ENCODE measurements around the gene CEACAM6.

The CEACAM6 gene

DNA sequence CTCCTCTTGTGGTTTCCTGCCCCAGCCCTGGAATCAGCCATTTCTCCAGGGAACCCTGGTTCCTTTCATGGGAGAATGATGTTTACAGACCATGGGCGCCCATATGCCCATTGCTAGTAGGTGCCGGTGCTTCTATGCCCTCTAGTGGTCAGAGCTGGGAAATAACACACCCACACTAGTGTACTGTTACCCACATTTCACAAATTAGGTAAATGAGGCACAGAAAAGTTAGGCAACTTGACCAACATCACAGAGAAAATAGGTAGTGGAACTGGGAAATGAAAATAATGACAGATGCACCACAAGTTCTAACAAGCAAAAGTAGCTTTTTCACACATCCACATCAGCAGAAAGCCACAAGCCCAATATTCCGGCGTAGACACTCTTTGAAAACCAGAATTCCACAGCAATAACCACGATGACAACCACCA lies 39.7 kb downstream of the CEACAM6 start:
- DNase-seq (ENCODE audit: low read depth in 2 of 3, low spot score in 1 of 3) = peak; percentile 33 to 73 (median 50)

DNA sequence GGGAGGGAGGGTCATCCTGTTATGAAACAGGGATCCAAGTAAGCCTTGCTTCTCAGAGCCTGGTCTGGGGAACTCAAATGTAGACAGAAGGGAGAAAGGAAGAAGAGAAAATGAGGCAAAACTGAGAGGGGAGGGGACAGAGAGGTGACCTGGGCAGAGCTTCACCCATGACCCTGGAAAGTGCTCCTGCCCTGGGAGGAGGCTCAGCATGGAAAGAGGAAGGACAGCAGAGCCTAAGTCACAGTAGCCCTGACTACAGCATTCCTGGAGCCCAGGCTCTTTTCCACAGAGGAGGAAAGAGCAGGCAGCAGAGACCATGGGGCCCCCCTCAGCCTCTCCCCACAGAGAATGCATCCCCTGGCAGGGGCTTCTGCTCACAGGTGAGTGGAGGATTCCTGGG lies 41.0 kb downstream of the CEACAM6 start, which contains the start of gene CEACAM3:
Gene CEACAM3 (plus strand): TSS at position 226 of the 400 bp plus-strand sequence. CDS start 91 bp downstream, at position 317.
- DNase-seq (ENCODE audit: low read depth in 2 of 3, low spot score in 1 of 3) = no peak

DNA sequence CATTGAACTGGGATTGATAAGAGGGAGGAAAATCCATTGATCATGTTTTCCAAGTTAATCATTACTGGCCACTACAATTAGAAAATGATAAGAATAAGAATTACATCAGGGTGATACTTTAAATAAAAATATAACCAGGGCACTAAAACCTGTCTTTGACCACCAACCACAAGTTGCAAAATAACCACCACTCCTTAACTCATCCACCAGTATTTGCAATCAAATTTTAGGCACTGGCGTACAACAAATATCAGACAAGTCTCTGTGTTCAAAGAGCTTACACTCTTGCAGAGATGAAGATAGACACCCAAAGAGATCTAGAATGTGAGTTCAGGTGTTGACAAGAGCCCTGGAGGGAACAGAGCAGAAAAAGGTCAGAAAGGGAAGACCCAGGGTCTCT lies 41.6 kb downstream of the CEACAM6 start:
- no peak for DNase-seq (ENCODE audit: low read depth in 2 of 3, low spot score in 1 of 3)

DNA sequence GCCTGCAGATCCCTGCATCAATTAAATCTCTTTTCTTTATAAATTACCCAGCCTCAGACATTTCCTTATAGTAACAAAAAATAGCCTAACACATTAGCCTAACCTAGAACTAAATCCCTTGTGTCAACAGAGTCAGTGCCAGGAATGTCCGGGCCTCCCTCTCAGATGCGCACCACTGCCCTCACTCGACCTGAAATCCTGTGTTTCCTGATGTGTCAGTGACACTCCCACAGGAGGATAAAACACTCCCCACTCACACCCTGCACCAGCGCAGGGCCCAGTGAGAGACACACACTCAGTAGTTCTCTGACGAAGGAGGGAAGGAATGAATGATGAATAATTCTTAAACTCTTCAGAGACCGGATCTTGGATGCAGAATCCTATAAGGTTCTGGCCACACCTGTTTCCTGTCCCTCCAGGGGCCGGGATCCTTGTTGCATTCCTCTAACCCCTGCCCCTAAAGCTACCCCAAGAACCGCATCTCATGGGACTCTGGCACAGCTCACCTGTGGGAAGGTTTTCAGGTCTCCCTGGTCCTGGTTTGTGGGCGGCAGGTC lies 44.2 kb downstream of the CEACAM6 start:
- no peak for DNase-seq (ENCODE audit: low read depth in 2 of 3, low spot score in 1 of 3)

DNA sequence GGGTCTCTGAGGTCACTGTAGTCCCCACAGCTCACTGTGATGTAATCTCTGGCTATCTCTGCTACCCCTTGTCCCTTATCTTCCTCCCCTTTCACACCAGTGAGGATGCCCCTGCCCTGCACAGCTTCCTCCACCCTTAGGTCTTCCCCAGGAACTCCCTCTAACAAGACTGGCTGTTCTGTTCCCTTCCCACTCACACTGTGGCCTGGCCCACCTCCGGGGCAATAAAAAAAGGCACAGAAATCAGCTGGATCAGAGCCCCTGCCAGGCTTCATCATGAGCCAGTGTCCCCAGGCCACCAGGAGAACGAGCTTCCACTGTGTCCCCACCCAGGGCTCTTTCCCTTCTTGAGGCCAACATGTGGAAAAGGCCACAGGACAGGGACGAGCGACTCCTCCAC lies 45.7 kb downstream of the CEACAM6 start:
- DNase-seq (ENCODE audit: low read depth in 2 of 3, low spot score in 1 of 3) = no peak

DNA sequence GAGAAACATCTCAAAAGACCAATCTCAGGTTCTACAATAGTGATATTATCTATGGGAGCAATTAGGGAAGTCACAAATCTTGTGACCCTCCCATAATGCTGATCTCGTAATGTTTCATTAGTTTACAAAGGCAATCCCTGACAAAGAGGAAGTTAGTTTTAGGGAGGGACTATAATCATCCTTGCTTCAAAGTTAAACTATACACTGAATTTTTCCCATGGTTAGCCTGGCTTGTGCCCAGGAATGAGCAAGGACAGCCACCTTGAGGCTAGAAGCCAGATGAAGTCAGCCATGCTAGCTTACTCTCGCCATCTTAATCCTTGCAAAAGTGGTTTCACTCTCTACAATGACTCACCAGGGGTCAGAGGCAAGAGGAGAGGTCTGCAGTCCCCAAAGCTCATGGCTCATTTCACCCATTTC lies 46.5 kb downstream of the CEACAM6 start:
- no peak for DNase-seq (ENCODE audit: low read depth in 2 of 3, low spot score in 1 of 3)

DNA sequence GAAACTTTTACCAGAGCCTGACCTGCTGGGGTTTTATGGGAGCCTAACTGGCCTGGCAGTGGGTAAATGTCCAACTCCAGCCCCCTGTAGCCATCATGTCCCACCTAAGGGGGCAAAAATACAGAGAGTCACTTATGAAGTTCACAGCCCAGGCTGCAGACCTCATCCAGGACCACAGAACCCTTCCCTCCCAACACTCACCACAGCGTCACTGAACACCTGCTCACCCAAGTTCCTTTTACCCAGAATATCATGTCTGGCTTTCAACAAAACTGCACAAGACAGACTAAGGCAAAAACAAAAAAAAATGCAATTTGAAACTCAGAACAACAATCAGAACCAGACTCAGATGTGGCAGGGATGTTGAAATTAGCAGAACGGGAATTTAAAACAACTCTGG lies 47.4 kb downstream of the CEACAM6 start:
- DNase-seq (ENCODE audit: low read depth in 2 of 3, low spot score in 1 of 3) = no peak

DNA sequence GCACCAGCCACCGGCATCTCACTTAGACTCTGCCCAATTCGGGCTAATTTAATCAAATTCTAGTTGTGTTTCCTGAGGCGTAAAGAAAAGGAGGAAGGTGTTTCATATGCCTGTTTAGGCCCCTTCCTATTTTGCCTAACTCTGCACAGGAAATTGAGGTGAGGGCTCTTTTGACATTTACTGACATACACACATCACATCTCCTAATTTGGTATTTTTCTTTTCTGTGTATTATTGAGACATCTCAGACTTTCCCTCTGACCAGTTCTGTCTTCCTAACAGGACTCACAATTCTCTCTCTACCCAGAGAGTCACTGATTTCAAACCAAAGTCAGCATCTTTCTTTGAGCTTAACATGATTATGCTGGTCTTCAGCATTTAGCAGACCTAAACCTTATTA lies 49.0 kb downstream of the CEACAM6 start:
- DNase-seq (ENCODE audit: low read depth in 2 of 3, low spot score in 1 of 3) = no peak

DNA sequence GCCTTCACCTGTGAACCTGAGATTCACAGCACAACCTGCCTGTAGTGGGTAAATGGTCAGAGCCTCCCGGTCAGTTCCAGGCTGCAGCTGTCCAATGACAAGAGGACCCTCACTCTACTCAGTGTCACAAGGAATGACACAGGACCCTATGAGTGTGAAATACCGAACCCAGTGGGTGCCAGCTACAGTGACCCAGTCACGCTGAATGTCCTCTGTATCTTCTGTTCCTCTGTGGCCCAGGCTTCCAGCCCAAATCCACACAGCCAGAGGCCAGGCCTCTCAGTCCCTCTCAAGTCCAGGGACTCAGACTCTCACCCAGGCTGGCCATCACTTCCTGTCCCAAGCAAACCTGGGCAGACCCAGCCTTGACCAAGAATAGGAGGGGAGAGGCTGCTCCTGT lies 51.8 kb downstream of the CEACAM6 start:
- no peak for DNase-seq (ENCODE audit: low read depth in 2 of 3, low spot score in 1 of 3)

DNA sequence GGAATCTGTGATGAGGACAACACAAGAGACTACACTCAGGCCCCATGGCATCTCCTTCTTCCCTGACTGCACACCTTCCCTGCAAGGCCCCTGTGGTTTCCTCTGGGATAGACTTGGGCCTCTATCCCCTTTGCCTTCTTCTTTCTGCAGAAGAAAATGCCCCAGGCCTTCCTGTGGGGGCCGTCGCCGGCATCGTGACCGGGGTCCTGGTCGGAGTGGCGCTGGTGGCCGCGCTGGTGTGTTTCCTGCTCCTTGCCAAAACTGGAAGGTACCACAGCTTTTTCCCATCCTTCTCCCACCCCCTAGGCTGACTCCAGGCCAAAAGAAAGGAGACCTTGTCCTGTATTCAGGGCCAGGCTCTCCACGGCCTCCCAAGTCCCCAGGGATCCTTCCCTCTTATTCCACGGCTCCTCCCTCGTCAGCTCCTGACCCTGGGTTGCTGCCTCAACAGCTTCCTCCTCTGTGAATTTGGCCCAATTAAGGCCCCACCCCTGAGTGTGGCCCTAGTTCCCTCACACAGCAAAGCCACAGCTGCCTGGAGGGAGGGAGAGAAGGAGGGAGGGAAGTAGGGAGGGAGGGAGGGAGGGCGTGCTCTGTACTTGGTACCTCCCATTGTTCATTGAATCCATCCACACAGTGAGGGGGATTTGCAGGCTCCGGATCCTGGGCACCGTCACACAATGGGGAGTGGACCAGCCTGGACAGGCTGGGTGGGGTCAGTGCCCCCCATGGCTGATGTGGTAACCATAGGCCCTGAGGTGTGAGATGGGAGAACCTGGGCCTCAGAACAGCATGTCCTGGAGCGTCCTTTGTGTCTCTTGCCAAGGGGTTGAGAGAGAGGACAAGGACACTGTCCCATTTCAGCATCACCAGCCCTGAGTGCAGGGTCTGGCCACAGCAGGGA lies 53.6 kb downstream of the CEACAM6 start:
- DNase-seq (ENCODE audit: low read depth in 2 of 3, low spot score in 1 of 3) = no peak

DNA sequence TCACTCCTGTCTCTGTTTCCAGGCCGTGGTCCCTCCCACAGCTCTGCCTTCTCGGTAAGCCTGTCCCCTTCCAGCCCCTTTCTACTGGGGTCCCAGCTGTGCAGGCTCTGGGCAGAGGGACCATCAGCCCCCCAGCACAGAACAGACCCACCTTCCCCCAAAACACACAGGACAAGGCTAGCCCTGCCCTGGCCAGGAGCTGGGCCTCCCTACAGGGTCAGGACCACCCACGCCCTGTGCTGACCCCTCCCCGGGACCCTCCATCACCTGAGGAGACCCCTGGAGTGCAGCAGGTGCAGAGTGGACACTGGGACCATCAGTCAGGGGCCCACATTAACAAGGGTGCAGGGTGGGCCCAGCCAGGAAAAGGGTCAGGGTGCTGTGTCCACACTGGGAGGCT lies 55.0 kb downstream of the CEACAM6 start:
- no peak for DNase-seq (ENCODE audit: low read depth in 2 of 3, low spot score in 1 of 3)

DNA sequence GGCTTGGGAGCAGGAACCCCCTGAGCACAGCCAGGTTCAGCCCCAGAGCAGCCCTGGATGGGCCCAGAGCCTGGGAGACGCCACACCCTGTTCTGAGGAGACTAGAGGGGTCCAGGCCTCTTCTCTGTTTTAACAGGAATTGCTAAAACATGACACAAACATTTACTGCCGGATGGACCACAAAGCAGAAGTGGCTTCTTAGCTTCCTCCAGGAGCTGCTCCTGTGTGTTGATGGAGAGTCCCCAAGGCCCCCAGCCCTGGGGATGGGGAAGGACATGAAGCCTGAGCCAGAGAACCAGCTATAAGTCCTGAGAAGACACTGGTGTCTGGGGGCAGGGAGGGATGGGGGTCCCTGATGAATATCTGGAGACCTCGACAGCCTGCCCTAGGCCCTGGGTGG lies 55.7 kb downstream of the CEACAM6 start:
- DNase-seq (ENCODE audit: low read depth in 2 of 3, low spot score in 1 of 3) = no peak

DNA sequence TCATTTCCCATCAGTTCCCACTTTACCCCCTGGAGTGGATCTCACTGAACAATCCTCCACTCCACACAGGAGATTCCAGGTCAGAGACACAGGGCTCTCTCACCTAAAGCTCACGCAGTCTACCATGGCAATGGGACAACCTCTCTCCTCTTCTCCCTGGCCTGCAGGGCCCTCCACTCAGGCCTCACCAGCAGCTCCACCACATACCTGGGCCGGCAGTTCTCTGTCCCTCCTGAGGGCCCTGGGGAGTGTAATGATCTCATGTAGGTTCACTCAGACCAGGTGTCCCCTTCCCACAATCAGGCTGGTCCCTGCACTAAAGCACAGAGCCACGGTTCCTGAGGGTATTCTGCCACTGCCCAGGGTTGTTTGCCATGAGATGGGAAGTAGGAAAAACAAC lies 56.7 kb downstream of the CEACAM6 start:
- no peak for DNase-seq (ENCODE audit: low read depth in 2 of 3, low spot score in 1 of 3)

DNA sequence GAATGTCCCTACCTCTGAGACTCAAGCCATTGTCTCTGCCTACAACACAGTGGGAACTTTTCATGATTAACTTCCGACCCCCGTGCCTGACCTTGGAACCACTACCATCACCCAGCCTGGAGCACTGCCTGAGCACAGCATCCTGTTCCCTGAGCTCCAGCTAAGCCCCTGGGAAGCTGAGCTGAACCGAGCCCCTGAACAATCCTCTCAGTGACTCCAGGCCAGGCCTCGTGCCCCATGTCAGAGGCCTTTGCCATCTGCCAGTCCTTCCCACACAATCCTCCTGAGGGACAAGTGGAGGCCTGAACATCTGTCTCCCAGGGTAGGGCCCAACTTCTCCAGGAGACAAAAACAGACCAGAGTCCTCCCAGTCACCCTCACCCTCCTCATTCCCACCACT lies 58.6 kb downstream of the CEACAM6 start:
- no peak for DNase-seq (ENCODE audit: low read depth in 2 of 3, low spot score in 1 of 3)

DNA sequence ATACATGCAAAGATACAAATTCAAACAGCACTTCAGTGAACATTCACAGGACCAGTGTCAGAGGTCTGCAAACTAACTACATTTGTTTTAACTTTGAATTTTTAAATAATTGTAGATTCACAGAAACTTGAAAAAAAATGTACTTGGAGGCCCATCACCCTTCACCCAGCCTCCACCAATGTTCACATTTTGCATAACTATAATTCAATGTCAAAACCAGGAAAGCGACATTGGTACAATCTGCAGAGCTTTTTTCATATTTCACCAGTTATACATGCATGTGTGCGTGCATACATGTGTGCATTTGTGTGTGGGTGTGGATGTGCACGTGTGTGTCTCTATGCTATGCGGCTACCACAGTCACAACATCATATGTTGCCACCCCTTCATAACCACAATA lies 60.0 kb downstream of the CEACAM6 start:
- no peak for DNase-seq (ENCODE audit: low read depth in 2 of 3, low spot score in 1 of 3)

DNA sequence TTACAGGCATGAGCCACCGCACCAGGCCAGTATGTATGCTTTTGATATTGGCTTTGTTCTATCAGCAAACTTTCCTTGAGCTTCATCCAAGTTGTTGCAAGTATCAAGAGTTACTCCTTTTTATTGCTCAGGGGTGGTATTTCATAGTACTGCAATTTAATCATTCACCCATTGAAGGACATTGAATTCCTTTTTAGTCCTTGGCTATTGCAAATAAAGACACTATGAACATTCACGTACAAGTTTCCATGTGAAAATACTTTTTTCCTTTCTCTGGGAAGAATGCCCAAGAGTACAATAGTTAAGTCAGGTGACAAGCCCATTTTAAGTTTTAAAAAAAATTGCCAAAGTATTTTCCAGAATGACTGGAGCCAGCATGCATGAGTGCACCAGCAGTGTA lies 61.4 kb downstream of the CEACAM6 start:
- DNase-seq (ENCODE audit: low read depth in 2 of 3, low spot score in 1 of 3) = no peak

DNA sequence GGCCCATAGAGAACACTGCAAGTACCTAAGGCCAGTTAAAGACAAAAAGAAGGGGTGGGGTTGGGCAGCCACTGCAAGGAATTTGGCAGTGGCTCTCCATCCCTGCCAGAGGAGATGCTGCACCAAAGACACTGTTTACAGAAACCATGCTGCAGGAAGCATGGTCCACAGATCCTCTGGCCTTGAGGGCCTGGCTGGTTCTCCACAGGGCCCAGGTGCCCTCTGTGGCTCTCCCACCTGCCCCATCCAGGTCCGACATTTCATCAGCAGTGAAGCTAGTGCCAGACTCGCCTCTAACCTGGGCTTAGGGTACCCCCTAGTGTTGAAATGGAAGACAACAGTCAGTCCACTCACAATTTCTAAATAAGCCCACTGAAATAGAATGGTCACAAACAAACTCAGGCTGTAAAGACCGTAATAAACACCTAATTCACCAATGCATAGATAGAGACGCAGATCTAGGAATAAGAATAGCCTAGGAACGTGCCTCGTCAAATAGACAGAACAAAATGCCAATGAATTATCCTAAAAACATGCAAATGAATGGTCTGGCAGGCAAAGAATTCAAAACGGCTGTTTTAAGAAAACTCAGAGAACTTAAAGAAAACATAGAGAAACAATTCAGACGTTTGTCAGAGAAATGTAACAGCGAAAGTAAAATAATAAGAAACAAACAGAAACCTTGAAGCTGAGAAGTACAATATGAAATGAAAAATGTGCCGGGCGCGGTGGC lies 65.8 kb downstream of the CEACAM6 start:
- DNase-seq (ENCODE audit: low read depth in 2 of 3, low spot score in 1 of 3) = peak in 2 of 3 donors; percentile 24 to 64

Measured in stimulated activated CD4-positive, alpha-beta T cell treated with anti-CD3 and anti-CD28 coated beads, Interleukin-12 subunit alpha, Interleukin-12 subunit beta, amount 100 ng/mL, for 48 hours (primary cell).